NCI-H2081 treated with DMSO at 0.1 percent for 48 hours (cell line): ENCODE measurements around the gene CDH4.

ENCODE experiments used
- DNase-seq: peaks from one replicate; lab custom pipeline; 2025; lab: John Stamatoyannopoulos, UW

The CDH4 gene

DNA sequence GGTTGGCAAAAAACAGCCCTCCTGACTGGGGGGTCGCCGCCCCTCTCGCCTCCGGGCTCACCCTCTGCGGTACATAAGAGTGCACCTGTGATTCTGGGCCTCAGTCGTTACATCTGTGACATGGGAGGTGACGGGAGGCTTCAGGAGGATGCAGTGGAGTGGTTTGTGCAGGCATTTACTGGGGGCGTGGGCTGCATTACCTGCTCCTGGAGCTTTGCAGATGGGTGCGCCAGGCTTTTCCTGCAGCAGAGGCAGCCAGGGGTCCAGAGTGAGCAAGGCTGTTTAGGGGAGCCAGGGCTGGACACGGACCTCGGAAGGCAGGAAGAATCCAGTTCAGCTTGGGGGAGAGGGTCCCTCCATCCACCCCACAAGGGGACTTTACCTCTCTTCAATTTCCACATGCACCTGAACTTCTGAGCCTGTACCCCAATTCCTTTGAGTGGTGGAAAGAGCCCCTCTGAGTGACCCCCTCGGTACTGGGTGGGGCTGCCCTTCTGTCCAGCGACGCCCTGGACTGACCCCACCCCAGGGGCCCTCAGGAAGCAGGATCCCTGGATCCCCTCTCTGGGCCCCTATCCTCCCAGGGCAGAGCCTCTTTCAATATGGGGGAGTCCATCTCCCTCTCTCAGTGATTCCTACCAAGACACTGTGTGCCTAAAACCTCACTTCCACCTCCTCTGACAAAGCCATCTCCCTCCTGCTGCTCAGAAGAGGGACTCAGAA is 679.6 kb downstream of the CDH4 start:
- no peak for DNase-seq

DNA sequence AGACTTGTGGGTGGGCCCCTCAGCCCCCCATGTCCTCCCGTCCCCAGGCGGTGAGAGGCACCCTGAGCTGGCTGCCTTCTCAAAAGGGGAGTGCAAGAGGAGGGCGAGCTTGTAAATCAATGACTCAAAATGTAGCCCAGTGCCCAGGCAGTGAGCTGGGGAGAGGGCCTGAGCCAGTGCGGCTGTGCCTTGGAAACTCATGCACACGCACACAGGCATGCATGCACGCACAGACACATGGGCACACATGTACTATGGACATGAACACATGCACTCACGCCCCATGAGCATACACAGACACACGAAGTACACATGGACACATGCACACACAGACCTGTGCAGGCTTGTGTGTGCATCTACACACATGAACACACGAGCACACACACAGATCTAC is 680.1 kb downstream of the CDH4 start:
- no peak for DNase-seq

DNA sequence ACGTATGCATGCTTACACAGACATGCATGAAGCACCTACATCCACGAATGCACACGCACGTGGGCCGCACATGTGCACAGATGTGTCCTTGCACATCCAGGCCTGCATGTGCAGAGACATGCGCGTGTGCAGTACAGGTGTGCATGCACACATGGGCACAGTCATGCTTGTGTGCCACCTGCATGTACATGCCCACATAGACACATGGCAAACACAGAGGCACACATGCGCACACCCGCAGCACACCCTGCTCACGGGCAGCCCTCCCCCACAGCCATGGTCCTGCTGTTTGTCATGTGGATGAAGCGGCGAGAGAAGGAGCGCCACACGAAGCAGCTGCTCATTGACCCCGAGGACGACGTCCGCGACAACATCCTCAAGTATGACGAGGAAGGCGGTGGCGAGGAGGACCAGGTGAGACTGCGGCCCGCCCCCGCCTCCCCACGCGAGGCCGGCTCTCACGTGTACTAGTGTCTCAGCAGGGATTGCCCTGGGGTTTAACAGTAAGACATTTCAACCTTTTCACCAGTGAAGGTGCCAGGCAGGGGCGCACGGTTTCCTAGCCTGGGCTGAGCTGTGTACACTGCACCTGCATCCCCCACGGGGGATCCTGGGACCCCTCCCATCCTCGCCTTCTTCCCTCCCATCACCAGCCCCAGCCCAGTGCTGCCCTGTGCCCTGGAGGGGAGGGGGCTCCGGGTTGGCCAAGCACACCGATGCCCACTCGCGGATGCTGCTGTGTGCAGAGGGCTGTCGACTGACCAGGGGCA is 680.8 kb downstream of the CDH4 start:
- DNase-seq = no peak

DNA sequence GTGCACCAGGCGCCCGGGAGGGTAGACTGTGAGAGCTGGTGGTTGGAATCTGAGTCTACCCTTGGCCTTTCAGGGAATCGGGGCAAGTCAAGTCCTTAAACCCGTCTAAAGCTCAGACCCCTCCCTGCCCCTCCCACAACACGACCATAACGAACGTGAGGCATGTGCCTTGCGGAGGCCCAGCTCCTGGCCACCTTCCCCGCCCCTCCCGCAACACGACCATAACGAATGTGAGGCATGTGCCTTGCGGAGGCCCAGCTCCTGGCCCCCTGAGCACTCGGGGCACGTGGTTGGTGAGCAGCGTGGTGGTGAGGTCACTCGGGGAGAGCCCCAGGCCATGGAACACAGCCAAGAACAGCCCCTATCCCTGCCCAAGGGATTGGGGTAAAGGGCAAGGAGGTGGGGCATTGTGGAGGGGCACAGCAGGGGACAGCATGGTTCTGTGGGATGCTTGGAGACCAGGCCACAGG is 681.5 kb downstream of the CDH4 start:
- no peak for DNase-seq

DNA sequence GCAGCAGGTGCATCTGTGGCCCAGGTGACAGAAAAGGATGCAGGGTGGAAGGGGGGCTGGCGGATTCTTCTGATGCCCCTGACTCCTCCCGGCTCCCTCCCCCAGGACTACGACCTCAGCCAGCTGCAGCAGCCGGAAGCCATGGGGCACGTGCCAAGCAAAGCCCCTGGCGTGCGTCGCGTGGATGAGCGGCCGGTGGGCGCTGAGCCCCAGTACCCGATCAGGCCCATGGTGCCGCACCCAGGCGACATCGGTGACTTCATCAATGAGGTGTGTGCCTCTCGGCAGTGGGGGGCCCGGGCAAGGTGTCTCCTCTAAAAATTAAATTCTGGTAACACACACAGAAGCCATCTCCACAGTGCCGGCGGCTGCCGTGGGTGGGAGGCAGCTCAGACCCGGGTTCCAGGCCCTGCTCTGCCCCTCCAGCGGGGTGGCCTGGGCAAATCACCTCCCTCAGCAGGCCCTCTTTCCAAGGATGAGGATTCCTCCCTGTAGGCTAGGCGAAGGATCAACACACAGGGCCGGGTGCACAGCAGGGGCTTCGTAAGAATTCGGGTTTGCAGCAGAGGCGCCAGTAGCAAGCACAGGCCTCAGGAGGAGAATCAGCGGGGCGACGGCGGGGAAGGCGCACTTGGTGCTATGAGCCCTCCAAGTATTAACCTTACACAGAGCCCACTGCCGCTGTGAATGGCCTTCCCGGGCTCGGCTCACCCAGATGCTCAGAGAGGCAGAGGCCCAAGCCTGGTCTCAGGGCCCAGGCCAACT is 682.1 kb downstream of the CDH4 start:
- no peak for DNase-seq

DNA sequence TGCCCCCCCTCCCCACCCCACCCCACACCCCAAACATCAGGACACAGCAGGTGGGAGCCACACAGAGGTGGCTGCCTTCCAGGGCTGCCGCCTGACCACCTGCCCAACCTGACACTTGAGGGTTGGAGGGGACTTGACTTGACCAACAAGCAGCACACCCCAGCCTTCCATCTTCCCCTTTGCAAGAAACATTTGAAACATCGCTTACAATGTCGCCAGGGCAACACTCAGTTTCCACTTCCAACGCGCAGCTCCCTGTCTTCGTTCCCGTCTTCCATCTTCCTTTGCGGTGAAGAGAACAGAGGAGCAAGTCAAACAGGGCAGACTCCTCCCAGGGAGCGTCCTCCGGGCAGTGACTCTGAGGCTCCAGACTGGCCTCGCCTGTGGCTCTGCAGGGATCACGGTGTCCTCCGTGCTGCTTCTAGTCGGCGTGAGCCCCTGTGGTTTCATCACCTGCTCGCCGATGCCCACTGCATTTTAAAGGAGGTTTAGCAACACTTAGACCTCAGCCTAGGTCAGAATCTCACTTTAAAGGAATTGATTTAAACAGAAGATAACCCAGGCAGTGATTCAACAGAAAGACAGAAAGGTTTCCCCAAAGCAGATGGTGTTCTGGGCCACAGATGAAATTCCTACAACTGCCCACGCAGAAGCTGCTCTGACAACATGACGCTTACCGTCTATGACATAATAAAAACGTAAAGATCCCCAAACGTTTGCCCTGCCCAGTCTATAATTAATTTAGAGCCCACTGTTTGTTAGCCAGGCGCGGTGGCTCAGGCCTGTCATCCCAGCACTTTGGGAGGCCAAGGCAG is 682.9 kb downstream of the CDH4 start:
- no peak for DNase-seq

DNA sequence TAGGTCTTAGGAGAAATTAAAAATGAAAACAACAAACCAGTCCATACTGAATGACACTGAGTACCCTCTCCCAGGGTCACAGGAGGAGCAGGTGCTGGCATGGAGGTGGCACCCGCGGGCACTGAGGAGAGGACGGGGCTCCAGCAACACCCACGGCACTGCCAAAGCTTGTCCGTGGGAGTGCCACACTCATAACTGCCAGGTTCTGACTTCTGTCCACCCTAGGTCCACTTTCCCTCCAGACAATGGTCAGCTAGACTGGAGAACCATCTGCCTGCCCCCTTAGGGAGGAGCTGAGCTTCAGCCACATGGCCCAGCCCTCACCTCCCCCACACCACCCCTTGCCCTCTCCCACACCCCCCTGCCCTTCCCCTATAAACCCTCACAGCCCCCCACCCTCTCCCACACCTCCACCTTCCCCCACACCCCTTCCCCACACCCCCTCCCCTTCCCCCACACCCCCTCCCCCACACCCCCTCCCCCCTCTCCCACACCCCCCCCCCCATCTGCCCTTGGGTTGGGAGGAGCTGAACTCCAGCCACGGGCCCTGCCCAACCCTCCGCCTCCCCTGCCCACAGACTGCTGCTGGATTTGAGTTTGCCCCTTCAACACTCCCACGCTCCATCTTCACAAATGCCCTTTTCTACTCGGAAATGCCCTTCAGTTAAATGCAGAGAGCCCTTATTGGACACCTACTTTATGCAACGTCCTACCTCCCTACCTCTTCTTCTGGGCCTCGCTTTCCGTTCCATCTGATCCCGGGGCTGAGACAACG is 684.1 kb downstream of the CDH4 start:
- DNase-seq = no peak

DNA sequence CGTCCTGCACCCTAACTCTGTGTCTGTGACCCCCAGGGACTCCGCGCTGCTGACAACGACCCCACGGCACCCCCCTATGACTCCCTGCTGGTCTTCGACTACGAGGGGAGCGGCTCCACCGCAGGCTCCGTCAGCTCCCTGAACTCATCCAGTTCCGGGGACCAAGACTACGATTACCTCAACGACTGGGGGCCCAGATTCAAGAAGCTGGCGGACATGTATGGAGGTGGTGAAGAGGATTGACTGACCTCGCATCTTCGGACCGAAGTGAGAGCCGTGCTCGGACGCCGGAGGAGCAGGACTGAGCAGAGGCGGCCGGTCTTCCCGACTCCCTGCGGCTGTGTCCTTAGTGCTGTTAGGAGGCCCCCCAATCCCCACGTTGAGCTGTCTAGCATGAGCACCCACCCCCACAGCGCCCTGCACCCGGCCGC is 684.7 kb downstream of the CDH4 start:
- no peak for DNase-seq

DNA sequence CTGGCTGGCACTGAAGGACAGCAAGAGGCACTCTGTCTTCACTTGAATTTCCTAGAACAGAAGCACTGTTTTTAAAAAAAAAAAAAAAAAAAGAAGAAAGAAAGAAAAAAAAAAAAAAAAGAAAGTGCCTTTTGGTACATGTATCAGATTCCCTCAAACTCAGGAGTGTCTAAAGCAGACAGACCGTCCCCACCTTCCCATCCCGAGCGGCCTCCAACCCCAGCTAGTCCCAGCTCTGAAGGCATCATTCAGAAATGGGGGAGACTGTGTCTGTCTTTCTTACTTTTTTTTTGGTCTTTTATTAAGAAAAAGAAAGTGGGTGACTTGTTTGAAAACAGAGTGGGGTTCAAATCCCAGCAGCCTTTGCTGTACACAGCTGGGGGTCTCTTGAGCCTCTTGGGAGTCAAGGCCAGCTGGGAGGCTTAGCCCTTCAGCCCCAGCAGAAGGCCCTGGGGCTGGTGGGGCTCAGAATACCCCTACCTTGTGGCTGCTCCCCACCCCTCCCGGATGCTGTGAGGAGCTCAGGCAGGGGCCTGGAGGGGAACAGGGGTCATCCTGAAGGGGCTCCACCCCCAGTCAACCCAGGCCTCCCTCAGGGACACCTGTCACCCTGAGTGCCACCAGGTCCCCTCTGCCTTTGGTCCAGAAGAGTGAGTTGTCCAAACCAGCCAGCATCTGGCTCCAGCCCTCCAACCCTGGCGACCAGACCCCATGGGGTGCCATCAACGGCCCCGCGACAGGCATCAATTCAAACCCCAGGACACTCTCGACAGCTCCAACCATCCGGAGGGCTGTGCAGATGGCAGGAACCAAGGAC is 685.3 kb downstream of the CDH4 start:
- no peak for DNase-seq

DNA sequence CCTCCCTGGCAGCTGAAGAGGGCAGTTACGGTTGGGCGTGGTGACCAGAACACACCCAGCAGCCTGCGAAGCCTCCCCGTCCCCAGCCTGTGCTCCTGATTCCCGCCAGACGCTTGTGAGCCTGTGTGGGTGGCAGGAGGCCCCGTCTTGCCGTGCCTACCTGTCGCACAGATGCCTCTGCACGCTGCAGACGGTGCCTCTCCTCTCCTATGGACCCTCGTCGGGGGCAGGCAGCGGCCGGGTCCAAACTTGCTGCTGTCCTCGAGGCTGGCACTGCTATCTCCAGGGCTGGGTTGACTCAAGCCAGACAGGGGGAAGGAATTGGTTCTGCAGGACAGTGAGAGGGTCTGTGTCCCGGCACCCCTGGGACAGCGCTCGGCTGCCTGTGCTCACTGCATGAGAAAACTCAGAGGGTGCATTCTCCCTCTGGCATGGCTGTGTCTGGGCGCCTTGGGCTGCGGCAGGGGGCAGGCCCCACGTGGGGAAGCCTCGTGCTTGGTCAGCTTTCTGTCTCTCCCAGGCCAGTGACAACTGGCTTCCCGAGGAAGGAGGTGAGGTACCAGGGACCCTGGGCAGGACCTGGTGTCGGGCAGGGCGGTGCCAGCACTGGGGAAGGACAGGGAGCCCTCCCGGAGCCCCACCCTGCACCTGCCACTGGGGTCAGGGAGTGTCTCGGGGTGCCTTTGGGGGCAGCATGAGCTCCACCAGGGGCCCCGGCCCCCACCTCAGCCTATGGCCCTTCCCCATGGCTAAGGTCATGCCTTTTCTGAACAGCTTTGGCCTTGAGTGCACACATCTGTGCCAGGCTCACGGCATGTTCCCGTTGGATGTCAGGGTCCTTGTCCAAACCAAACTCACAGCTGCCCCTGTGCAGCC is 686.1 kb downstream of the CDH4 start:
- DNase-seq = no peak

DNA sequence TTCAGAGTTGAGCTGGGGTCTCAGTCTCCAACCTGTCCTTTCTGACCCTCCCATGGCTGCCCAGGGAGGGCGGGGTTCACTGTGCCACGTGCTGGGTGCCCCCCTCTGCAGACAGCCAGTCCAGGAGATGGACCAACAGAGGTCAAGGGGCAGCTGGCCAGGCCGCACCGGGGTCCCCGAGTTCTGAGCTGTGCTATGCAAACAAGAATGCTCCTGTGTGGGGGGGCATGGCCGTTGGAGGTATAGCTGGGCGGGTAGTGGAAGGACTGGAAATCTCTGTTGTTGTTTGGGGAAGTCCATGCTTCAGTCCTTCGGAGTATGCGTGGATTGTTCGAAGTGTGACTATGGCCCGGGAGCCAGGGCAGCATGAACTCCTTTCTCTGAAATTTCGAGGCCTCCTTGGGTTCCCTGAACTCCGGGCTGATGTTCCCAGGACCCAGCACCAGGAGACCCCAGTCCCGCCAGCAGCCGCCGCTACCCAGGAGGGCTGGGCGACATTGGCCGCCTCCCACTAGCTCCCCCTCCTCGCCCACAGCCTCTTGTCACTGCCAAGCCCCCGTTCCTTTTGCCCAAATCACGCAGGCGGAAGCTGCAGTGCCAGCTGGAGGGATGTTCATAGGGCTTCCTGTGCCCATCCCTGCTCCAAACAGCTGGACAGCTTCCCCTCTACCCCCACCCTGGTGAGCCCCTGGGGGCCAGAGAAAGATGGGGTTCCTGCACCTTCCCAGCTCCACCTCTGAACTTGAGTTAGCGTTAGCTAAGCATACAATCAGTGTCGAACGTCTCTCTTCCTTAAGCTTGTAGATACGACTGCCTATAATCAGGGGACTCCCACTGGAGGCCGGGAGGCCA is 687.0 kb downstream of the CDH4 start:
- no peak for DNase-seq

DNA sequence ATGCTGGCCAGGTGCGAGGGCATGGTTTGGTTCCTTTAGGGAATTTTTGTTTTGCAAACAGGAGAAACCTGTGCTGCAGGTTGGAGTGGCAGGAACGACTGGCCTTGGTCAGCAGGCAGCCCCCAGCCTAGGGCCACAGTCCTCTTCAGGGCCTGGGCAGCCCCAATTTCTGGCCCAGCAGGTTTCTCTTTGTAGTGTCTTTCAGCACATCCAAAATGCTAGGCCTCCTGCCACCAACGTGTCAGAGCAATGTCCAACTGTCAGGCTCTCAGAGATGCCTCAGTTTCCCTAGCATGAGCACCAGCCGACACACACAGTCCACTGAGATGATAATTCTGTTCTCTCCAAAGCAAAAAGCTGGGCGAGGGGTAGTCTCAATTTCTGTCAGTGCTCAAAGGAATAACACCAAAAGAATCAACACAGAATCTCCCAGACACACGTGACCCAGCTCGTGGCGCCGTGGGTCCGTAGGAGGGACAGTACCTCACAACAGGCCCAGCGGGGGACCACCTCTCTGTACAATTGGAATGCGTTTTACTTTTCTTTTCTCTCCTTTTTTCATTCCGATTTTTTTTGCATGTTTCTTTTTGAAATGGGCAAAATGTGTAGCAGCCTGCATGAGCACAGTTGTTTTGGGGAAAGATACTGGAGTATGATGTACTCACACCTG is 687.8 kb downstream of the CDH4 start:
- no peak for DNase-seq

DNA sequence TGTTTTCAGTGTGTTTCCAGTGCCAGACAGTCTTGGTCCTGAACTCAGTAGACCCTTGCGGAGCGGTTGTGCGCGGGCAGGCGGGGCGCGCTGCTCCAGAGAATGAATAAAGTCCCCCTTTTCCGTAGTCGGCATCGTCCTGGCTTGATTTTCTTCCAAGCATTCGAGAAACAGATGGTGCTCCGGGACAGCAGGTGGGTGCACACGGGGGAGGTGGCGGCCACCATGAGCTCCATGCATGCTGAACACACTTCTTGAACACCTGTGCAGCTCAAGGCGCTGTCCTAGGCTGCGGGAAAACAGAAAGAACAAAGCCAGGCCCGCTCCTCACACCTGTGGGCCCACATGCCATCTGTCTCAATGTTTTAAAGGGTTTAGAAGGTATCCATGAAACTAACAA is 688.4 kb downstream of the CDH4 start:
- no peak for DNase-seq

DNA sequence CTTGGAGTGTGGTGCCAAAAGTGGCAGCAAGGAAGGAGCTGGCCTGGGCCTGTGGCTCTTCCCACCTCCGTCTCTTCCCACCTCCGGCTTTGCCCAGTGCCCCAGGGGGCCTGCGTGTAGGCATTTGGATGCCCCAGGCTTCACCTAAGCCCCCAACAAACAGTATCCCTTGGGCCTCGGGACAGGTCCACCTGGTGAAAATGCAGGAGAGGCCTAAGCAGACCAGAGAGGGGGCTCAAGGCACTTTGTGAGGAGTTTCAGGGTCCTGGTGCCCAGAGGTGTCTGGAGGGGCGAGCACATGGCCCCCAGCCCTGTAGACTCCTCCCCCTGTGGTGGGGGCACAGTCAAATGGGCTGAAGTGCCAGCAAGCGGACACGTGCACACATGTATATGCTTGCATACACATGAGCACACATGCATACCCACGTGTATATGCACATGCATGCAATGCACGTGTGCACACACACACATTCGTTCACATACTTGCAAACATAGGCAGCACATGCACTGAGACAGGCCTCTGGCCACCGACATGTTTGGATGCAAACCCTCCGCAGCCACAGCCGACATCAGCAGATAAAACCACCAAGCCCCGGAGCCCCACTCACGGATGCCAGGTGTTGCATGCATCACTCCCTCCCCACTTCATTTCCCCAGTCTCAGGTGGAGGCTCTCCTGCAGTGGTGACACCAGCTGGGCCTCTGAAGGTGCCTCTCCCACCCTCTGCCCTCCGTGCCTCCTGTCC is 689.1 kb downstream of the CDH4 start:
- no peak for DNase-seq

DNA sequence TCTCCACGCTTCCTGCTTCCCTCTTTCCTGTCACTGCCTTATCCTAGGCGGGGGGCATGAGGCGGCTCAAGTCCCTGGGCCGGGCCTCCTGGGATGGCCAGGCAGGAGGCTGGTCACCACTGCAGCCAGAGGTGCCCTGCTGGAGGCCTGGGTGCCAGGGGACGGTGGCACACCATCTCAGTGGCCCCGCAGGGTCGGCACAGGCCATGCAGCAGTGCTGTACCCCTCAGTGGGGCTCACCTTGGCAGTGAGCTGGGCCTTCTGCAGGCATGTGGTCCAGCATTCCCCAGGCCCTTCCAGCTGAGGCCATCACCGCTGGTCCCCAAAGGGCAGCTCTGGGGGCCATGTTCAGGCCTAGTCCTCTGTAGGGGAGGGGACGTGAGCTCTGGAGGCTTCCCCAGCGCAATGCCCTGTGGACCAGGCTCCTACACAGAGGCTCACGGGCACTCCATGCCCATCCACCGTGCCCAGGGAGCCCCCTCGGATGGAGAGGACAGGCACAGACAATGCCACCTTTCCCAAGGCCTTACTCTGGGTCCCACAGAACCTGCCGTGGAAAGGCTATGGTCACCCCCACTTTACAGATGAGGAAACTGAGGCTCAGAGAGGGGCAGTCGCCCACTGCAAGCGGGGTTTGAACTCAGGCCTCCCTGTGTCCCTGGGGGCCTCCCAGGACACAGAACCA is 689.8 kb downstream of the CDH4 start:
- no peak for DNase-seq

DNA sequence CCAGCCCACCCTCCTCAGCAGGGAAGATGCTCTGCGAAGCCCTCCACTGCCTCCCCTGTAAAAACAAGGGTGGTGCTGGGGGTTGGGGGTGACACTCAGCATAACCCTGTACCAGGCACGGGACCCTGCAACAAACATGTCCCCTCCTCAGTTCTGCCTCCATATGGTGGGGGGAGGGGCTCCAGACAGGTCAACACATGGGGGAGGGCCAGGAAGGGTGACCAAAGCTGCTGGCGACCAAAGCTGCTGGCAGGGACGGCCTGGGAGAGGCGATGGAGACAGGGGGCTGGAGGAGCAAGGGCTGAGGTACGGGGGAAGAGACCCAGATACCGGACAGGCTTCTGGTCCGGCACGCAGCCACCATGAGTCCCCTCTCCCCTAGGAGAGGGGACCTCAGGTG is 690.5 kb downstream of the CDH4 start:
- DNase-seq = no peak
